Measurements from ENCODE around the gene SPRN. TPM values are rescaled to one million over a fixed set of nuclear protein-coding genes. Genes with fewer than 3 reads are reported as not detected.
A peak's percentile ranks its signal among the peaks of the same experiment; 100 is the strongest.

Gene SPRN
- total and polyA plus RNA-seq, 2 donors (not counting 1 experiment from before 2014, with no cell fraction given), result not detected

- H3K79me2 ChIP-seq (ENCODE audit: control insufficient read depth, insufficient read depth, low read length), result peaks cover 41% of the 10 kb centered on the region
- peak within 1 kb of the TSS; percentile 82 for H3K9ac ChIP-seq (ENCODE audit: low read length)
- ATAC-seq (ENCODE audit: low read depth) (peak; percentile 57), DNase-seq (peak; percentile 87)
- peak within 1 kb of the TSS; percentile 95 for H3K4me2 ChIP-seq (replicated peaks; ENCODE audit: low read depth, low read length, poor library complexity, severe bottlenecking)
- peaks cover 29% of the 10 kb centered on the region for H4K20me1 ChIP-seq (ENCODE audit: control insufficient read depth, insufficient read depth, low read length, poor library complexity, severe bottlenecking)
- peaks cover 30 to 38% of the 10 kb centered on the region in 2 donors for H3K4me1 ChIP-seq (ENCODE audit: control insufficient read depth in 2 of 2, insufficient read depth in 2 of 2, low read length in 2 of 2)
- ChIA-PET POLR2A (interaction anchor here (0.8 kb wide), 1 partner anchor 10 kb away, joined by 4 read pairs; no protein-coding TSS in a partner anchor), CTCF (interaction anchor here (1.3 kb wide), 1 partner anchor 23 kb away, joined by 4 read pairs; no protein-coding TSS in a partner anchor)
- peak within 1 kb of the TSS; percentile 93 for H2AFZ ChIP-seq (ENCODE audit: insufficient read depth, low read depth, low read length, poor library complexity, severe bottlenecking)
- no peaks in the 10 kb centered on the region for H3K27me3 Mint-ChIP-seq
- no peaks in the 10 kb centered on the region for H3K9me3 Mint-ChIP-seq (ENCODE audit: insufficient read depth)
- H3K27ac ChIP-seq (ENCODE audit: low read length in 2 of 2), result peak within 1 kb of the TSS in 1 of 2 donors; percentile 71
- 2% methylated on average over 67 of the region's 78 CpGs for WGBS (ENCODE audit: insufficient coverage)
- H3K36me3 ChIP-seq (replicated peaks in 1 of 2; ENCODE audit: control extremely low read depth in 1 of 2, control insufficient read depth in 1 of 2, extremely low read depth in 1 of 2, insufficient read depth in 2 of 2, low read length in 1 of 2), result peaks cover 0 to 25% of the 10 kb centered on the region in 2 experiments
- peak within 1 kb of the TSS; percentile 63 to 88 (median 78) for H3K4me3 ChIP-seq (ENCODE audit: control extremely low read depth in 1 of 5, extremely low read depth in 1 of 5, insufficient read depth in 1 of 5, low read depth in 2 of 5, low read length in 4 of 5)
- peaks cover 0 to 3% (median 0%) of the 10 kb centered on the region in 3 donors for H3K9me3 ChIP-seq (ENCODE audit: control extremely low read depth in 1 of 3, control insufficient read depth in 2 of 3, insufficient read depth in 1 of 3, low read length in 2 of 3)
- no peak for TF ChIP-seq EZH2 (IDR thresholded peaks at IDR 0.05; ENCODE audit: borderline replicate concordance, insufficient read depth, low read depth, low read length, poor library complexity, severe bottlenecking)
- TF ChIP-seq, protein P1, sequence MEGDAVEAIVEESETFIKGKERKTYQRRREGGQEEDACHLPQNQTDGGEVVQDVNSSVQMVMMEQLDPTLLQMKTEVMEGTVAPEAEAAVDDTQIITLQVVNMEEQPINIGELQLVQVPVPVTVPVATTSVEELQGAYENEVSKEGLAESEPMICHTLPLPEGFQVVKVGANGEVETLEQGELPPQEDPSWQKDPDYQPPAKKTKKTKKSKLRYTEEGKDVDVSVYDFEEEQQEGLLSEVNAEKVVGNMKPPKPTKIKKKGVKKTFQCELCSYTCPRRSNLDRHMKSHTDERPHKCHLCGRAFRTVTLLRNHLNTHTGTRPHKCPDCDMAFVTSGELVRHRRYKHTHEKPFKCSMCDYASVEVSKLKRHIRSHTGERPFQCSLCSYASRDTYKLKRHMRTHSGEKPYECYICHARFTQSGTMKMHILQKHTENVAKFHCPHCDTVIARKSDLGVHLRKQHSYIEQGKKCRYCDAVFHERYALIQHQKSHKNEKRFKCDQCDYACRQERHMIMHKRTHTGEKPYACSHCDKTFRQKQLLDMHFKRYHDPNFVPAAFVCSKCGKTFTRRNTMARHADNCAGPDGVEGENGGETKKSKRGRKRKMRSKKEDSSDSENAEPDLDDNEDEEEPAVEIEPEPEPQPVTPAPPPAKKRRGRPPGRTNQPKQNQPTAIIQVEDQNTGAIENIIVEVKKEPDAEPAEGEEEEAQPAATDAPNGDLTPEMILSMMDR (IDR thresholded peaks at IDR 0.05), result no peak
- H3K27me3 ChIP-seq (replicated peaks in 1 of 4; ENCODE audit: control extremely low read depth in 1 of 4, control insufficient read depth in 3 of 4, insufficient read depth in 4 of 4, low read length in 3 of 4), result no peaks in the 10 kb centered on the region
- peak within 1 kb of the TSS; percentile 91 for H3K27ac Mint-ChIP-seq
- intact Hi-C loops (cut with micrococcal nuclease), result loop anchor here (1.0 kb wide), 2 partner anchors 10 to 15 kb away; partner anchors contain the start of gene MTG1
- peaks cover 40% of the 10 kb centered on the region for H3K4me1 Mint-ChIP-seq
- peak within 1 kb of the TSS; percentile 91 for H3K4me3 Mint-ChIP-seq
Observed at GRCh38 chr10:133379152-133379800, 45.1 kb downstream of the SPRN start, which contains the start of gene PAOX. PAOX (plus strand) TSS chr10:133379262; CDS start chr10:133379317, 55 bp downstream.
